HFFc6 (cell line): Measurements from ENCODE around the gene SCP2D1. TPM values are rescaled to one million over a fixed set of nuclear protein-coding genes. Genes with fewer than 3 reads are reported as not detected.

ENCODE experiments used
- DNase-seq: peaks from one replicate; pipeline ENCODE4 v3.0.0-alpha.2; 2018
- H3K27ac Mint-ChIP-seq: 2 replicates; pipeline ENCODE4 v1.8.0; 2020; ENCODE audit warnings: mild to moderate bottlenecking, mixed read lengths
- H3K27me3 Mint-ChIP-seq: 2 replicates; pipeline ENCODE4 v1.8.0; 2021; ENCODE audit warnings: mild to moderate bottlenecking, moderate library complexity, mixed read lengths; ENCODE audit not compliant: insufficient read depth
- H3K36me3 Mint-ChIP-seq: 2 replicates; pipeline ENCODE4 v1.8.0; 2021; ENCODE audit warnings: low read depth, mixed read lengths
- H3K4me1 Mint-ChIP-seq: 2 replicates; pipeline ENCODE4 v1.8.0; 2020; ENCODE audit warnings: low read depth, mixed read lengths
- H3K4me3 Mint-ChIP-seq: 2 replicates; pipeline ENCODE4 v1.8.0; 2020; ENCODE audit warnings: mild to moderate bottlenecking, moderate library complexity, mixed read lengths
- H3K9me3 Mint-ChIP-seq: 2 replicates; pipeline ENCODE4 v1.8.0; 2020; ENCODE audit warnings: mild to moderate bottlenecking, mixed read lengths
- CTCF ChIP-seq: fragments of 200-600 bp; sonication (generic); IDR thresholded peaks from 2 replicates; pipeline ENCODE4 v1.5.0; 2021; ENCODE audit warnings: antibody characterized with exemption, mild to moderate bottlenecking
- total RNA-seq, 6 experiments: library from RNA; stranded (reverse); fragmentation: NEBNext Ultra II Directional; extraction: Animal tissue kit (Norgen Biotek cat#: 25700); gene quantifications; 2 replicates in 1 of 6; 3 replicates in 5 of 6; pipeline ENCODE4 v1.2.3, GENCODE V29; 2021

The SCP2D1 gene
- total RNA-seq, 6 experiments from 2014 or later, result not detected

- no peak for TF ChIP-seq CTCF
- peaks cover 16% of the 10 kb centered on the region; the same call in 1 of the 2 replicates for H3K9me3 Mint-ChIP-seq
- no peak overlapping the region for H3K27ac Mint-ChIP-seq
- DNase-seq, result no peak
- no peaks in the 10 kb centered on the region for H3K36me3 Mint-ChIP-seq
- no peak overlapping the region for H3K4me3 Mint-ChIP-seq
- H3K4me1 Mint-ChIP-seq, result no peaks in the 10 kb centered on the region
- no peaks in the 10 kb centered on the region; the same call in 1 of the 2 replicates for H3K27me3 Mint-ChIP-seq
These were observed 40.5 kb downstream of the SCP2D1 start for GRCh38 chr20:18853946-18854646.

GRCh38 chr20:18855882-18856281, 42.3 kb downstream of the SCP2D1 start:
- no peaks in the 10 kb centered on the region for H3K4me1 Mint-ChIP-seq

GRCh38 chr20:18856873-18857272, 43.3 kb downstream of the SCP2D1 start:
- no peak for DNase-seq
- no peaks in the 10 kb centered on the region for H3K4me1 Mint-ChIP-seq
- H3K36me3 Mint-ChIP-seq, result no peaks in the 10 kb centered on the region
- peaks cover 25% of the 10 kb centered on the region for H3K9me3 Mint-ChIP-seq
- no peak overlapping the region for H3K4me3 Mint-ChIP-seq
- H3K27ac Mint-ChIP-seq, result no peak overlapping the region
- no peaks in the 10 kb centered on the region for H3K27me3 Mint-ChIP-seq
- no peak for TF ChIP-seq CTCF

More at GRCh38 chr20:18855882-18856281, 42.3 kb downstream of the SCP2D1 start:
- DNase-seq, result no peak
- Mint-ChIP-seq H3K36me3 (no peaks in the 10 kb centered on the region), H3K9me3 (peaks cover 25% of the 10 kb centered on the region), H3K27me3 (no peaks in the 10 kb centered on the region), H3K27ac (no peak overlapping the region), H3K4me3 (no peak overlapping the region)
- no peak for TF ChIP-seq CTCF

- Mint-ChIP-seq H3K27me3 (no peaks in the 10 kb centered on the region), H3K27ac (no peak overlapping the region), H3K36me3 (no peaks in the 10 kb centered on the region), H3K9me3 (peaks cover 25% of the 10 kb centered on the region), H3K4me1 (no peaks in the 10 kb centered on the region), H3K4me3 (no peak overlapping the region)
- no peak for DNase-seq
- no peak for TF ChIP-seq CTCF
These were observed 44.1 kb downstream of the SCP2D1 start for GRCh38 chr20:18857640-18858039.

GRCh38 chr20:18858816-18859215, 45.2 kb downstream of the SCP2D1 start:
- Mint-ChIP-seq H3K36me3 (no peaks in the 10 kb centered on the region), H3K27ac (no peak overlapping the region), H3K4me1 (no peaks in the 10 kb centered on the region), H3K27me3 (no peaks in the 10 kb centered on the region), H3K9me3 (peaks cover 25% of the 10 kb centered on the region), H3K4me3 (no peak overlapping the region)
- TF ChIP-seq CTCF, result no peak
- no peak for DNase-seq

Other genes with a start within 250 kb of the SCP2D1 start
- 10 to 100 TPM; 59.7 to 71.0 (median 67.7) TPM for gene SMIM26, start 246.4 kb upstream of the SCP2D1 start, total RNA-seq
- 10 to 100 TPM; 53.6 to 75.1 (median 70.6) TPM for gene DTD1, start 225.7 kb upstream of the SCP2D1 start, total RNA-seq